ENCODE measurements around the gene NUTM2D.
"Not testable (repeated sequence)": the region's sequence is repeated elsewhere in the genome, so short reads cannot be mapped to it uniquely, and the experiment has no call there.

Gene NUTM2D

DNA sequence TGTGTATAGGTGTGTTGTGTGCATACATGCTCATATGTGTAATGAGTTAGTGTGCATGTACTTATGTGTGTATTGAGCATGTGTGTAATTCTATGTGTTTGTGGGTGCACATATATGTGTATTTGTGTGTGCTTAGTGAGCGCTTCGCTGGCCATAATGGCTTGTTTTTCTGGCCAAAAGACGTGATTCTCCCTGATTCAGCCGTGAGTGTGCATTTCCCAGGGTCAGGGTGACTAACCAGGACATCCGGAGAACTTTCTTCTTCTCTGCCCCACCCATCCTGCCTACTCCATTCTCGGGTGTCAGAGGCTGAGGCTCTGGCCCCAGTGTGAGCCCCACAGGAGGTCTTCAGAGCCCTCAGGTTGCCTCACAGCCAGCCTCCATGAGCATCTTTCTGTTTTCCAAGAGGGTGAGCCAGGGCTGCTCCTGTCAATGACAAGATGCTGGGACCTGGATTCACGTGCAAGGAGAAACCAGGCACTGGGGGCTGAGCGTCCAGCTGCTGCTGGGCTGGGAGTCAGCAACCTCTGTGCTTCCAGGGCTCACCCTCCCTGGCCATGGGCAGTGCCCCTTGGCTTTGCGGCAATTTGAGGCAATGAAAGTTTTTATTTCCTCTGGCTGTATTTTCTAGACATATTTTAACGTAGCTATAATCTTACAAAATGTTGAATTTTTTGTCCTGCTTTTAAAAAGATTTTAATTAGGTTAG is 25.8 kb downstream of the NUTM2D start:
- DNase-seq: not testable (repeated sequence)

DNA sequence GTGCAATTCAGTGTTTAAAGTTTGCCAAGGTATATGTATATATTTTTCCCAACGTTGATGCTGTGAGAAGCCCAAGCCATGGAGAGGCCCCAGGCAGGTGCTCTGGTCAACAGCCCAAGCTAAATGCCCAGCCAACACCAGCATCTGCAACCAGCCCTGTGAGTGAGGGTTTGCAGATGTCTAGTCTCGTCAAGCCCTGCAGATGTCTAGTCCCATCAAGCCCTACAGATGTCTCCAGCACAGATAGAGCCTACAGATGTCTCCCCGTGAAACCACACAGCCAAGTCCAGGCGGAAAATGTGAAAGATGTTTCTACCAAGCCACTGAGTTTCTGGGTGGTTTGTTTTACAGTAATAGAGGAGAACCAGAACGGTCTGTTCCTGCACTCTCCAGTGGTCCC is 26.7 kb downstream of the NUTM2D start:
- not testable (repeated sequence) for DNase-seq

DNA sequence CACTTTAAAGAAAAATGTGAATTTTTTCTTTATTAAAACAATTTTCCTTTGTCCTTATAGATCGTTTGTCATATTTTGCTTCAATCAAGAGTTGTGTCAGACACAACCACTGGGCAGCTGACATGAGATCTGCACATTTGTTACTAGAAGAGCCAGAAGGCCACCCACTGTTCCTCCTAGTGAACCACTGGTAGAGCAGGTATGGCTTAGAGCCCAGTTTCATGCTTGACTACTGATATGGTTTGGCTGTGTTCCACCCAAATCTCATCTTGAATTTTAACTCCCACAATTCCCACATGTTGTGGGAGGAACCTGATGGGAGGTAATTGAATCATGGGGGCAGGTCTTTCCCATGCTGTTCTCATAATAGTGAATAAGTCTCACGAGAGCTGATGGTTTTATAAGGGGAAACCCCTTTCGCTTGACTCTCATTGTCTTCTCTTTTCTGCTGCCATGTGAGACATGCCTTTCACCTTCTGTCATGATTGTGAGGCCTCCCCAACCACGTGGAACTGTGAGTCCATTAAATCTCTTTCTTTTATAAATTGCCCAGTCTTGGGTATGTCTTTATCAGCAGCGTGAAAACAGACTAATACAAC is 28.3 kb downstream of the NUTM2D start:
- DNase-seq: not testable (repeated sequence)

DNA sequence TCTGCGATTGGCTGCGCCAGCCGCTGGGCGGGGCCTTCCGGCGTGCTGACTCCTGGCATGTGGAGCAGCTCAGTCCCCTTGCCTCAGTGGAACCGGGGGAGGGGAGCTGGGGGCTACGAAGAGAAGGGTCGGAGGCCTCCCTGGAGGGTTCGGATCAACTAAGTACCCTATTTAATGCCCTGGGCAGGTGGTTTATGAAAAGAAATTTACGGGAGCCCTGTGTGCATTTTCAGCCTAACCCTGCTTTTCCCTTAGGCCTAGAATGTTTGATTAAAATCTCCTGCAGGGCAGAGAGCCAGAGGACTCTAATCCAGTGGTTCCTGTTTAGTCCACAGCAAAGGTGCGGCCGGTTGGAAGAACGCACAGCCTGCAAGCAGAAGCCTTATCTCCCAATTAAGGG is 33.8 kb downstream of the NUTM2D start:
- DNase-seq: not testable (repeated sequence)

DNA sequence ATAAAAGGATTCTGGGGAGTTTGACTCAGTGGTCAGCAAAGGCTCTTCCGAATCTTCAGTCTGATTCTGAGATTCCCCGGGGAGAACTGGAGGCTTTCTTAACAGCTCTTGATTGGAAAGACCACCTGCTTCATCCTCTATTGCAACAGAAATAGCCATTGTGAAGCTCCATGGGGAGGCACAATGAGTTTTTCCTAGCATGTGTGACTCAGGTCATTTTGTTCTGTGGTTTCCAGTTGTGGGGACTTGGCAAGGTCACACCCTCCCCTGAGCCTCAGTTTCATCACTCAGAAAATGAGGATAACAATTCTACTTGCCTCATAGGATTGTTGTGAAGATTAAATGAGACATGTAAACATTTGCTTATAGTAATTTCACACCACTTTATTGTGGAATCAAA is 38.7 kb downstream of the NUTM2D start:
- DNase-seq: not testable (repeated sequence)

DNA sequence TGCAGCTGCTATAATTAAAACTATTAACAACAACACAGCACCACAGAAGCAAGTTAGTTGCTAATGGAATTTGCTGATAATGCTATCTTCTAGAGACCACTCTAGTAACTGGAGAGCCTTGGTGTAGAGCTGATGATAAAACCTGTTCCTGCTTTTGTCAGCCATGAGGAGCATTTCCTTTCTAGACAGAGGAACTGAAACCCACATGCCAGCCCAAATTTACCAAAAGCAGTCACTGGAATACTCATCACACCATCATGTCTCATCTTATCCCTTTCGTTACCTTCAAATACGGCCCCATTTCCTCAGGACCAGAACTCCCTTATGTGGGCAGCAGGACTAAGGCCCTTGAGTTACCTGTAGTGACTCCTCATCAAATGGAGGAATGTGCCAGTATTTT is 40.9 kb downstream of the NUTM2D start:
- DNase-seq: not testable (repeated sequence)

DNA sequence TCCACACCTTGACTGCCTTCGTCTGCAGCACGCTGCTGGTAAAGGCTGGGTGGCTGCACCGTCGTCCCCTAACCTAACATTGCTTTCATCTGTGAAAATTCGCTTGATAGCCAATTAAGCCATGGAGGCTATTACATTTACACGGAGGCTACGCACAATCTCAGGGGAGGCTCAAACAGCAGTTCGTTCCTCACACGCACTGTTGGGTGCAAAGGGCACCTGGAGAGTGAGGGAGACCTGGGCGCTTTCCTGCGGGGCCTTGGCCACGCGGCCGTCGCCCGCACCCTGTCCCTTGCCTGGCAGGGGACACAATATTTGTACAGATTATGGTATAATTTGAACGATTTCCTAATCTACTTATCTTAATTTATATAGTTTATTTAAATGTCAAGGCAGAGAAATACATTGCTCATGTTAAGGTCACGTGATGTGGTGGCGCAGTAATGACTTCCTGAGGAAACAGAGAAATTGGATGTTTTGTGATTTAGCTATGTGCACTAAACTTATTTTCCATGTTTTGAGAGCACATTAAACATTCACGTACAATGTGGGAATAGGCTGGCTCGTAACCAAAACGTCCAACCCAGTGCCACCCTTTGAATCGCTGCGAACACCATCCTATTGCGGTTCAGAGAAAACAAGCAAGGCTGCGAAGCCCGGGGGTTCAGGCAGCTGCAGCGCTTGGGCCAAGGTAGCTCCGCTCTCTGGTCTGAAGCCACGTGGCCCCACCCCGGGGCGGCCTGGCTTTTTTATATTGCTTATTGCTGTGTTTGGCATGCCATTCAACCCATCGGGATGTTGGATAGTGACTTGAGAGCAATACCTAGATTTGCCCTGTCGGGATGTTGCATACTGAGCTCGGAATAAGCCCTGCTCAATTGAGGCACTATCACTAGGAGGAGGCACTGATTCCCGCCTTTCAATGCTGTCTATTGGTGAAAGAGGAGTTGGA is 50.2 kb downstream of the NUTM2D start:
- DNase-seq: not testable (repeated sequence)

DNA sequence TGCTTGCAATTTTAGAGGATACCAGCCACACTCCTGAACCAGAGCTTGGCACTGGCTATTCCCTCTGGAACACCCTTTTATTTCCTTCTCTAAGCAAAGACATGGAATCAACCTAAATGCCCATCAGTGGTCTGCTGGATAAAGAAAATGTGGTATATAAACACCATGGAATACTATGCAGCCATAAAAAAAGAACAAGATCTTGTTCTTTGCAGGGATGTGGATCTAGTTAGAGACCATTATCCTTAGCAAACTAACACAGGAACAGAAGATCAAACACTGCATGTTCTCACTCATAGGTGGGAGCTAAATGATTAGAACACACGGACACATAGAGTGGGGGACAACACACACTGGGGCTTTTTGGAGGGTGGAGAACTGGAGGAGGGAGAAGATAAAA is 56.4 kb downstream of the NUTM2D start:
- not testable (repeated sequence) for DNase-seq

Measured in stimulated activated naive CD4-positive, alpha-beta T cell treated with Interleukin-2 at 50 U/mL for 16 hours (primary cell).